CD4-positive, alpha-beta T cell (primary cell): ENCODE data around the gene PHF2. TPM values are rescaled to one million over a fixed set of nuclear protein-coding genes. Genes with fewer than 3 reads are reported as not detected.

Source experiments
- ATAC-seq: fragments of 200-7000 bp; cut with Tn5 transposase; one replicate; pipeline ENCODE4 v1.10.0; 2022; ENCODE audit warnings: mild to moderate bottlenecking; ENCODE audit not compliant: poor library complexity
- CTCF ChIA-PET: fragments of 350-600 bp; sonication (Branson Sonifier 250); formaldehyde crosslinking; loops from one replicate; lab custom pipeline; 2021; ENCODE audit warnings: antibody characterized with exemption, inconsistent platforms; lab: Charles Lee
- POLR2A ChIA-PET: fragments of 350-600 bp; sonication (Branson Sonifier 250); formaldehyde crosslinking; loops from one replicate; lab custom pipeline; 2021; ENCODE audit warnings: antibody characterized with exemption, inconsistent platforms; lab: Charles Lee
- DNase-seq, 14 experiments: peaks; one replicate each; pipeline ENCODE4 v3.0.0-alpha.2; 2013 to 2020; ENCODE audit warnings: mixed read lengths in 2 of 14
- H3K27ac ChIP-seq, 2 donors: one replicate each; pipeline versions ENCODE4 v1.5.1 to v1.7.0; 2013; ENCODE audit warnings: low read length in 2 of 2, low read depth in 1 of 2, mild to moderate bottlenecking in 1 of 2
- H3K27me3 ChIP-seq, 2 experiments: 1 replicate in 1 of 2; 2 replicates in 1 of 2; pipeline versions ENCODE4 v1.6.1 to v1.7.0; 2013; ENCODE audit warnings: low read length in 2 of 2, control low read depth in 1 of 2, mild to moderate bottlenecking in 1 of 2, moderate library complexity in 1 of 2; ENCODE audit not compliant: insufficient read depth in 2 of 2, control insufficient read depth in 1 of 2
- H3K36me3 ChIP-seq: one replicate; pipeline ENCODE4 v1.6.1; 2013; ENCODE audit warnings: low read length, control low read depth; ENCODE audit not compliant: insufficient read depth
- H3K4me1 ChIP-seq: one replicate; pipeline ENCODE4 v1.6.1; 2013; ENCODE audit warnings: low read length, control low read depth; ENCODE audit not compliant: insufficient read depth
- H3K4me3 ChIP-seq: one replicate; pipeline ENCODE4 v1.5.1; 2013; ENCODE audit warnings: mild to moderate bottlenecking, low read length, moderate library complexity
- H3K9me3 ChIP-seq, 2 experiments: 1 replicate in 1 of 2; 2 replicates in 1 of 2; pipeline versions ENCODE4 v1.6.1 to v1.7.0; 2013; ENCODE audit warnings: low read length in 2 of 2, mild to moderate bottlenecking in 2 of 2, control low read depth in 1 of 2, moderate library complexity in 1 of 2; ENCODE audit not compliant: control insufficient read depth in 1 of 2, insufficient read depth in 1 of 2
- H3K27ac Mint-ChIP-seq: one replicate; pipeline ENCODE4 v1.8.0; 2020; ENCODE audit warnings: mixed read lengths
- H3K27me3 Mint-ChIP-seq: one replicate; pipeline ENCODE4 v1.8.0; 2021; ENCODE audit warnings: mixed read lengths
- H3K36me3 Mint-ChIP-seq: one replicate; pipeline ENCODE4 v1.8.0; 2021; ENCODE audit warnings: low read depth, mixed read lengths
- H3K4me1 Mint-ChIP-seq: one replicate; pipeline ENCODE4 v1.8.0; 2021; ENCODE audit warnings: low read depth, mixed read lengths
- H3K4me3 Mint-ChIP-seq: one replicate; pipeline ENCODE4 v1.8.0; 2020; ENCODE audit warnings: mild to moderate bottlenecking, mixed read lengths
- H3K9me3 Mint-ChIP-seq: one replicate; pipeline ENCODE4 v1.8.0; 2020; ENCODE audit warnings: mixed read lengths
- CTCF ChIP-seq: fragments of 200-600 bp; IDR thresholded peaks from one replicate; pipeline ENCODE4 v1.8.0; 2022; ENCODE audit warnings: antibody characterized with exemption, mild to moderate bottlenecking
- intact Hi-C, 2 experiments: fragments of 100-400 bp; cut with DNase I in 1 of 2; cut with micrococcal nuclease in 1 of 2; formaldehyde crosslinking; loops; one replicate each; pipeline versions ENCODE4 v1.15.1 to v1.9.0; 2023 to 2025; cut with DNase I, micrococcal nuclease
- total RNA-seq, 174 experiments: library from RNA in 2 of 174; stranded (reverse) in 2 of 174; gene quantifications; one replicate each; pipeline ENCODE4 v1.2.3 and lab custom pipeline; 2021 to 2026

The PHF2 gene
- total RNA-seq, 2 experiments from 2014 or later, result 27.3 to 28.8 TPM

GRCh38 chr9:93659044-93659836 lies 82.9 kb downstream of the PHF2 start:
- H3K4me3 ChIP-seq, result no peak overlapping the region
- peaks cover 39% of the 10 kb centered on the region for H3K36me3 Mint-ChIP-seq
- DNase-seq, result peak in 3 of 14 experiments; percentile 1 to 27 (median 3)
- H3K4me3 Mint-ChIP-seq, result no peak overlapping the region
- H3K9me3 ChIP-seq, result no peaks in the 10 kb centered on the region
- peaks cover 71% of the 10 kb centered on the region for H3K36me3 ChIP-seq
- H3K27ac ChIP-seq, result no peak overlapping the region
- no peaks in the 10 kb centered on the region for H3K27me3 ChIP-seq
- no peaks in the 10 kb centered on the region for H3K9me3 Mint-ChIP-seq
- H3K4me1 ChIP-seq, result no peaks in the 10 kb centered on the region
- no peak overlapping the region for H3K27ac Mint-ChIP-seq
- ChIA-PET POLR2A (no interaction called here), CTCF (no interaction called here)
- intact Hi-C loops, result no loop called here
- no peak for ATAC-seq
- TF ChIP-seq CTCF, result no peak
- no peaks in the 10 kb centered on the region for H3K4me1 Mint-ChIP-seq
- H3K27me3 Mint-ChIP-seq, result no peaks in the 10 kb centered on the region

- H3K4me1 ChIP-seq, result no peaks in the 10 kb centered on the region
- intact Hi-C loops, result no loop called here
- Mint-ChIP-seq H3K4me1 (no peaks in the 10 kb centered on the region), H3K36me3 (peaks cover 34% of the 10 kb centered on the region), H3K4me3 (no peak overlapping the region), H3K27me3 (no peaks in the 10 kb centered on the region), H3K27ac (no peak overlapping the region), H3K9me3 (no peaks in the 10 kb centered on the region)
- CTCF ChIA-PET, result no interaction called here
- no peaks in the 10 kb centered on the region for H3K9me3 ChIP-seq
- POLR2A ChIA-PET, result no interaction called here
- H3K4me3 ChIP-seq, result no peak overlapping the region
- H3K27ac ChIP-seq, result no peak overlapping the region
- H3K27me3 ChIP-seq, result no peaks in the 10 kb centered on the region
- peaks cover 69% of the 10 kb centered on the region for H3K36me3 ChIP-seq
- DNase-seq (peak in 1 of 14 experiments; percentile 15), ATAC-seq (no peak)
- no peak for TF ChIP-seq CTCF
These were observed 83.4 kb downstream of the PHF2 start for GRCh38 chr9:93659837-93660177.

- Histone ChIP-seq H3K4me1 (no peaks in the 10 kb centered on the region), H3K27me3 (no peaks in the 10 kb centered on the region), H3K36me3 (peaks cover 66% of the 10 kb centered on the region), H3K9me3 (no peaks in the 10 kb centered on the region), H3K4me3 (no peak overlapping the region), H3K27ac (no peak overlapping the region)
- Mint-ChIP-seq H3K27ac (no peak overlapping the region), H3K4me1 (no peaks in the 10 kb centered on the region), H3K4me3 (no peak overlapping the region), H3K27me3 (no peaks in the 10 kb centered on the region), H3K9me3 (no peaks in the 10 kb centered on the region), H3K36me3 (peaks cover 27% of the 10 kb centered on the region)
- ATAC-seq (no peak), DNase-seq (peak in 2 of 14 experiments; percentile 0 to 7)
- ChIA-PET POLR2A (no interaction called here), CTCF (no interaction called here)
- no peak for TF ChIP-seq CTCF
- intact Hi-C loops, result no loop called here
These were observed 84.1 kb downstream of the PHF2 start for GRCh38 chr9:93660352-93661046.
